ENCODE measurements around the gene CENPN. TPM values are rescaled to one million over a fixed set of nuclear protein-coding genes. Genes with fewer than 3 reads are reported as not detected.

The CENPN gene
- total and polyA plus RNA-seq, 2 of the 8 experiments (the other 6 are each of a cell fraction or from before 2014, with no cell fraction given): 32.8 to 67.0 TPM

DNA sequence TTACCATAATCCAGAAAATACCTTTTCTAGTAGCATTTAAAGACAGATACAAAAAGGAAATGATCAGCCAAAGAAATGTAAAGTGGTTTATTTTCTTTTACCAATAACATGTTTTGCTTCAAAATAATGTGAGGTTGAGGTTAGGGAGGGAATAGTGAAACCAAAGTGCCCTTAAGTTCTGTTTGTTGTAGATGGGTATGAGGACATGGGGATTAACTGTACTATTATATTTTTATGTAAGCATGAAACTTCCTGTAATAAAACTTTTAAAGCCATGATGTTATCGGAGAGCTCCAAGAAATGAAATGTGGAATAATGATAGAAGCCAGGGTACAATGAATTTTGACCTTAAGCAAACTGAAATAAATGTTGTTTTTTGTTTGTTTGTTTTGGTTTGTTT, 60.2 kb downstream of the CENPN start:
- H3K79me2 ChIP-seq (ENCODE audit: control insufficient read depth in 1 of 2, insufficient read depth in 2 of 2, low read length in 2 of 2): no peaks in the 10 kb centered on the region
- no peak overlapping the region for H3K14ac ChIP-seq (ENCODE audit: insufficient read length)
- ChIA-PET POLR2A (ENCODE audit: partially characterized antibody) (interaction anchor here (1.1 to 2.3 kb wide), 2 partner anchors 10 to 27 kb away, joined by 3 to 11 read pairs; partner anchors contain the start of gene C16orf46), CTCF (ENCODE audit: partially characterized antibody) (interaction anchor here (0.6 to 1.5 kb wide), 2 partner anchors 27 to 138 kb away, joined by 3 read pairs; no protein-coding TSS in a partner anchor)
- H3K27ac ChIP-seq (ENCODE audit: low read depth, low read length): no peak overlapping the region
- no peak overlapping the region for H3K18ac ChIP-seq (ENCODE audit: extremely low read depth, low read length)
- H3K56ac ChIP-seq (replicated peaks; ENCODE audit: insufficient read length, low read depth, low read length): no peak overlapping the region
- no peak overlapping the region for H3K9ac ChIP-seq (replicated peaks in 1 of 4; ENCODE audit: extremely low read depth in 1 of 4, low read depth in 3 of 4, low read length in 3 of 4)
- no peaks in the 10 kb centered on the region for H3K23me2 ChIP-seq (ENCODE audit: low read depth, low read length)
- no peak overlapping the region for H2BK120ac ChIP-seq (replicated peaks; ENCODE audit: low read depth, low read length)
- H3K4me3 ChIP-seq (ENCODE audit: extremely low read depth in 1 of 4, insufficient read depth in 2 of 4, low read depth in 3 of 4, low read length in 4 of 4): no peak overlapping the region
- H4K5ac ChIP-seq (ENCODE audit: insufficient read length, low read depth, low read length): no peak overlapping the region
- no peak overlapping the region for H4K91ac ChIP-seq (replicated peaks; ENCODE audit: insufficient read length, low read length)
- H2AFZ ChIP-seq (ENCODE audit: low read length): no peak overlapping the region
- 100% methylated on average over 1 of the region's 1 CpG; no CpG with 5 or more reads in 1 of the 2 experiments for WGBS, 2 experiments (ENCODE audit: extremely low coverage in 1 of 2, insufficient coverage in 1 of 2, insufficient read length in 1 of 2, insufficient replicate concordance in 2 of 2, low coverage in 1 of 2, low lambda C conversion rate in 2 of 2, missing lambda C conversion rate in 1 of 2)
- TF ChIP-seq KDM5A (IDR thresholded peaks at IDR 0.05; ENCODE audit: low read length) (no peak), SP2 (IDR thresholded peaks at IDR 0.05; ENCODE audit: low read length) (no peak), FOSL1 (IDR thresholded peaks at IDR 0.05; ENCODE audit: insufficient read depth, low read depth, low read length) (no peak), TAF7 (optimal IDR thresholded peaks at IDR 0.05; ENCODE audit: borderline replicate concordance, low read depth, low read length) (no peak), RBBP5 (IDR thresholded peaks at IDR 0.05; ENCODE audit: borderline replicate concordance, low read depth, low read length) (no peak), RAD21 (IDR thresholded peaks at IDR 0.05 in 1 of 2, conservative IDR thresholded peaks at IDR 0.05 in 1 of 2; ENCODE audit: low read depth in 2 of 2, low read length in 2 of 2) (no peak), CHD2 (IDR thresholded peaks at IDR 0.05; ENCODE audit: low read length) (no peak), ATF2 (IDR thresholded peaks at IDR 0.05; ENCODE audit: low read length) (no peak)
- H4K20me1 ChIP-seq (replicated peaks in 1 of 2; ENCODE audit: control insufficient read depth in 1 of 2, insufficient read depth in 2 of 2, low read length in 2 of 2): no peaks in the 10 kb centered on the region
- no peaks in the 10 kb centered on the region for H3K36me3 ChIP-seq (ENCODE audit: control insufficient read depth in 2 of 4, insufficient read depth in 4 of 4, low read length in 3 of 4)
- H3K27me3 ChIP-seq (replicated peaks in 1 of 4; ENCODE audit: control insufficient read depth in 3 of 4, extremely low read depth in 1 of 4, insufficient read depth in 3 of 4, low read length in 3 of 4): no peaks in the 10 kb centered on the region
- H3K4me1 ChIP-seq (replicated peaks in 1 of 4; ENCODE audit: control insufficient read depth in 3 of 4, insufficient read depth in 4 of 4, low read length in 3 of 4): no peaks in the 10 kb centered on the region
- H2BK15ac ChIP-seq (ENCODE audit: low read length): no peak overlapping the region
- no peak overlapping the region for H3K4me2 ChIP-seq (ENCODE audit: insufficient read depth in 1 of 2, low read depth in 2 of 2, low read length in 2 of 2)
- no peak overlapping the region for H3K23ac ChIP-seq (ENCODE audit: insufficient read length)
- DNase-seq (ENCODE audit: low read depth in 1 of 2, low spot score in 2 of 2) (no peak), FAIRE-seq (no peak)
- H3K9me3 ChIP-seq (ENCODE audit: insufficient read depth in 2 of 2, low read depth in 1 of 2, low read length in 1 of 2): no peaks in the 10 kb centered on the region
- no peak overlapping the region for H2BK20ac ChIP-seq (ENCODE audit: low read length)
- no peak overlapping the region for H2AK5ac ChIP-seq (ENCODE audit: low read depth, low read length)
- H2BK12ac ChIP-seq (ENCODE audit: low read depth, low read length): no peak overlapping the region
- H3K4ac ChIP-seq (replicated peaks; ENCODE audit: insufficient read length, low read depth, low read length): no peak overlapping the region
- no peaks in the 10 kb centered on the region for H3K79me1 ChIP-seq (ENCODE audit: low read depth, low read length)
- H4K8ac ChIP-seq (ENCODE audit: extremely low read depth, insufficient read depth, low read length): no peak overlapping the region
- H2BK5ac ChIP-seq (ENCODE audit: low read depth, low read length): no peak overlapping the region
